Activated T-cell treated with anti-CD3 and anti-CD28 coated beads for 1 hour (primary cell): ENCODE results near the gene MRPS15.
"Not testable (repeated sequence)": the region's sequence is repeated elsewhere in the genome, so short reads cannot be mapped to it uniquely, and the experiment has no call there.

Source experiments
- DNase-seq: peaks from one replicate; pipeline ENCODE4 v3.0.0-alpha.2; 2020; ENCODE audit warnings: low read depth

Gene MRPS15

GRCh38 chr1:36482724-36483388 is 18.7 kb upstream of the MRPS15 start, which contains the start of gene CSF3R:
Gene CSF3R (minus strand): TSS chr1:36482913. CDS start chr1:36479496, 3,417 bp downstream.
- DNase-seq = no peak

GRCh38 chr1:36481771-36482723 is 17.9 kb upstream of the MRPS15 start:
- no peak for DNase-seq

GRCh38 chr1:36481091-36481490 is 16.9 kb upstream of the MRPS15 start:
- DNase-seq = no peak

- no peak for DNase-seq
Observed at GRCh38 chr1:36480161-36480560, 16.0 kb upstream of the MRPS15 start.

GRCh38 chr1:36479505-36480051 is 15.4 kb upstream of the MRPS15 start:
- no peak for DNase-seq

GRCh38 chr1:36477615-36478014 is 13.4 kb upstream of the MRPS15 start:
- DNase-seq = not testable (repeated sequence)

- DNase-seq = no peak
Observed at GRCh38 chr1:36476945-36477344, 12.8 kb upstream of the MRPS15 start.

- DNase-seq = no peak
Observed at GRCh38 chr1:36475910-36476604, 11.9 kb upstream of the MRPS15 start.

GRCh38 chr1:36475341-36475740 is 11.2 kb upstream of the MRPS15 start:
- no peak for DNase-seq

- no peak for DNase-seq
Observed at GRCh38 chr1:36472656-36473055, 8.5 kb upstream of the MRPS15 start.

- no peak for DNase-seq
Observed at GRCh38 chr1:36471830-36472641, 7.9 kb upstream of the MRPS15 start.

- DNase-seq = no peak
Observed at GRCh38 chr1:36469163-36469562, 5.0 kb upstream of the MRPS15 start.

GRCh38 chr1:36467700-36468455 is 3.7 kb upstream of the MRPS15 start:
- DNase-seq = no peak

GRCh38 chr1:36467027-36467410 is 2.8 kb upstream of the MRPS15 start:
- no peak for DNase-seq

- DNase-seq = no peak
Observed at GRCh38 chr1:36466370-36467026, 2.3 kb upstream of the MRPS15 start.

GRCh38 chr1:36465731-36466369 is 1.7 kb upstream of the MRPS15 start:
- DNase-seq = no peak

- no peak for DNase-seq
Observed at GRCh38 chr1:36464605-36465393, 615 bp upstream of the MRPS15 start.

- no peak for DNase-seq
Observed at GRCh38 chr1:36463463-36463802, 751 bp downstream of the MRPS15 start.

- DNase-seq = no peak
Observed at GRCh38 chr1:36458910-36459309, 5.3 kb downstream of the MRPS15 start.
